Measurements from ENCODE around the gene GABRD. TPM values are rescaled to one million over a fixed set of nuclear protein-coding genes. Genes with fewer than 3 reads are reported as not detected.

The GABRD gene
- total RNA-seq, 1 experiment from 2014 or later = 15.6 TPM

GRCh38 chr1:1980467-1981141 is 38.5 kb upstream of the GABRD start:
- Histone ChIP-seq H3K4me1 (ENCODE audit: control insufficient read depth in 1 of 2, insufficient read depth in 2 of 2, low read length in 2 of 2) (peaks cover 4 to 19% of the 10 kb centered on the region in 2 experiments; a peak in 3 of 4 replicates), H3K4me3 (replicated peaks in 1 of 2; ENCODE audit: low read depth in 1 of 2, low read length in 2 of 2) (no peak overlapping the region), H3K4me2 (ENCODE audit: low read length) (no peak overlapping the region), H3K79me2 (ENCODE audit: insufficient read depth, low read length) (no peaks in the 10 kb centered on the region), H3K9ac (ENCODE audit: low read length) (no peak overlapping the region), H3K36me3 (ENCODE audit: control insufficient read depth in 1 of 2, insufficient read depth in 2 of 2, low read length in 2 of 2) (no peaks in the 10 kb centered on the region), H3K9me3 (ENCODE audit: control insufficient read depth in 1 of 2, insufficient read depth in 1 of 2, low read depth in 1 of 2, low read length in 2 of 2) (no peaks in the 10 kb centered on the region), H4K20me1 (ENCODE audit: insufficient read depth) (no peaks in the 10 kb centered on the region), H3K27ac (ENCODE audit: low read depth, low read length) (no peak overlapping the region), H2AFZ (ENCODE audit: low read depth, low read length, poor library complexity, severe bottlenecking) (no peak overlapping the region), H3K9me2 (ENCODE audit: insufficient read depth) (no peaks in the 10 kb centered on the region), H3K27me3 (ENCODE audit: insufficient read depth, low read length) (no peaks in the 10 kb centered on the region)
- no peak for ATAC-seq
- no peak for DNase-seq (ENCODE audit: low read depth, low spot score)
- no peak for TF ChIP-seq SRF (IDR thresholded peaks at IDR 0.05; ENCODE audit: low read depth)
- no peak for TF ChIP-seq ELF1 (IDR thresholded peaks at IDR 0.05; ENCODE audit: borderline replicate concordance, low read depth)
- TF ChIP-seq REST (IDR thresholded peaks at IDR 0.05; ENCODE audit: low read depth) = no peak
- TF ChIP-seq YY1 (IDR thresholded peaks at IDR 0.05; ENCODE audit: extremely low read depth, insufficient replicate concordance, low read depth, low read length) = no peak
- no peak for TF ChIP-seq POLR2AphosphoS5 (IDR thresholded peaks at IDR 0.05; ENCODE audit: low read depth, low read length)
- no peak for TF ChIP-seq JUND (IDR thresholded peaks at IDR 0.05)
- TF ChIP-seq TCF7L2 (IDR thresholded peaks at IDR 0.05; ENCODE audit: borderline replicate concordance, extremely low read depth, insufficient read depth, insufficient read length) = no peak
- TF ChIP-seq ZNF274 (IDR thresholded peaks at IDR 0.05; ENCODE audit: low read depth, low read length) = no peak
- no peak for TF ChIP-seq RAD21 (IDR thresholded peaks at IDR 0.05; ENCODE audit: low read depth)
- TF ChIP-seq EZH2phosphoT487 (IDR thresholded peaks at IDR 0.05; ENCODE audit: borderline replicate concordance) = no peak
- TF ChIP-seq CEBPB (IDR thresholded peaks at IDR 0.05; ENCODE audit: low read depth) = no peak
- ChIA-PET RAD21 (ENCODE audit: low non-redundant PET in 1 of 2, low total read pairs in 2 of 2, uncharacterized antibody in 2 of 2, unreplicated experiment in 2 of 2) (no interaction called here), POLR2A (no interaction called here), CTCF (no interaction called here)
- intact Hi-C loops (cut with micrococcal nuclease) = no loop called here
- no TSS peak for BruUV-seq (replicated peaks)
